CD4-positive, CD25-positive, alpha-beta regulatory T cell (primary cell): ENCODE data around the gene TLL1. TPM values are rescaled to one million over a fixed set of nuclear protein-coding genes. Genes with fewer than 3 reads are reported as not detected.

Experiments
- ATAC-seq, 2 donors: fragments of 150-1000 bp; cut with Tn5 transposase; one replicate each; pipeline ENCODE4 v1.10.0; 2021; ENCODE audit warnings: low read depth in 2 of 2, moderate number of reproducible peaks in 2 of 2, moderate library complexity in 1 of 2
- DNase-seq, 3 donors: peaks; one replicate each; pipeline versions ENCODE4 v3.0.0 to v3.0.0-alpha.2; 2012 to 2022; ENCODE audit warnings: mixed read lengths in 1 of 3
- H3K27ac ChIP-seq: one replicate; pipeline ENCODE4 v1.7.0; 2013; ENCODE audit warnings: mild to moderate bottlenecking, low read length; ENCODE audit not compliant: insufficient read depth, poor library complexity, severe bottlenecking
- H3K27me3 ChIP-seq: one replicate; pipeline ENCODE4 v1.7.0; 2013; ENCODE audit warnings: low read length; ENCODE audit not compliant: control insufficient read depth, insufficient read depth
- H3K36me3 ChIP-seq: one replicate; pipeline ENCODE4 v1.7.0; 2013; ENCODE audit warnings: mild to moderate bottlenecking, low read length, moderate library complexity; ENCODE audit not compliant: control insufficient read depth, insufficient read depth
- H3K4me1 ChIP-seq: 2 replicates; pipeline ENCODE4 v1.7.0; 2013; ENCODE audit warnings: mild to moderate bottlenecking, low read length; ENCODE audit not compliant: insufficient read depth, control insufficient read depth, poor library complexity, severe bottlenecking
- H3K4me3 ChIP-seq: one replicate; pipeline ENCODE4 v1.7.0; 2013; ENCODE audit warnings: low read depth, mild to moderate bottlenecking, low read length, moderate library complexity
- H3K9me3 ChIP-seq, 2 experiments: 1 replicate in 1 of 2; 2 replicates in 1 of 2; pipeline ENCODE4 v1.7.0; 2013; ENCODE audit warnings: low read length in 2 of 2, mild to moderate bottlenecking in 1 of 2, moderate library complexity in 1 of 2; ENCODE audit not compliant: control insufficient read depth in 2 of 2
- H3K27ac Mint-ChIP-seq, 3 donors: one replicate each; pipeline ENCODE4 v1.8.0; 2020 to 2022; ENCODE audit warnings: mild to moderate bottlenecking in 3 of 3, mixed read lengths in 3 of 3, moderate library complexity in 2 of 3
- H3K27me3 Mint-ChIP-seq: one replicate; pipeline ENCODE4 v1.8.0; 2022; ENCODE audit warnings: mild to moderate bottlenecking, mixed read lengths
- H3K36me3 Mint-ChIP-seq: one replicate; pipeline ENCODE4 v1.8.0; 2020; ENCODE audit warnings: mixed read lengths
- H3K4me1 Mint-ChIP-seq, 4 donors: one replicate each; pipeline ENCODE4 v1.8.0; 2020 to 2022; ENCODE audit warnings: mixed read lengths in 4 of 4, mild to moderate bottlenecking in 1 of 4
- H3K4me3 Mint-ChIP-seq, 4 donors: one replicate each; pipeline ENCODE4 v1.8.0; 2020 to 2022; ENCODE audit warnings: mild to moderate bottlenecking in 4 of 4, mixed read lengths in 4 of 4, moderate library complexity in 3 of 4
- H3K9me3 Mint-ChIP-seq, 7 donors: one replicate each; pipeline ENCODE4 v1.8.0; 2020 to 2022; ENCODE audit warnings: mixed read lengths in 7 of 7, mild to moderate bottlenecking in 3 of 7, moderate library complexity in 2 of 7
- polyA plus RNA-seq, 4 donors: library from polyadenylated mRNA; unstranded; fragments of 300-500 nt; fragmentation: Illumina TruSeq; gene quantifications; one replicate each; pipeline ENCODE4 v1.2.3, GENCODE V29; 2021
- total RNA-seq: library from RNA; stranded (reverse); gene quantifications from one replicate; pipeline ENCODE4 v1.2.3, GENCODE V29; 2022

Gene TLL1
- total and polyA plus RNA-seq, 5 donors from 2014 or later, result not detected

GRCh38 chr4:166128403-166128802 is 255.4 kb downstream of the TLL1 start:
- H3K4me3 Mint-ChIP-seq, result no peak overlapping the region
- no peaks in the 10 kb centered on the region for H3K27me3 ChIP-seq
- no peaks in the 10 kb centered on the region for H3K4me1 Mint-ChIP-seq
- no peak for DNase-seq
- H3K36me3 ChIP-seq, result no peaks in the 10 kb centered on the region
- peaks cover 1 to 29% (median 8%) of the 10 kb centered on the region in 7 donors for H3K9me3 Mint-ChIP-seq
- H3K4me1 ChIP-seq, result no peaks in the 10 kb centered on the region
- H3K36me3 Mint-ChIP-seq, result no peaks in the 10 kb centered on the region
- H3K27ac Mint-ChIP-seq, result no peak overlapping the region
- H3K27ac ChIP-seq, result no peak overlapping the region
- H3K4me3 ChIP-seq, result no peak overlapping the region
- ATAC-seq, result no peak
- no peaks in the 10 kb centered on the region for H3K9me3 ChIP-seq
- peaks cover 4% of the 10 kb centered on the region for H3K27me3 Mint-ChIP-seq

GRCh38 chr4:166134285-166134684 is 261.2 kb downstream of the TLL1 start:
- H3K4me1 ChIP-seq, result no peaks in the 10 kb centered on the region
- H3K36me3 ChIP-seq, result no peaks in the 10 kb centered on the region
- Mint-ChIP-seq H3K4me1 (no peaks in the 10 kb centered on the region), H3K36me3 (no peaks in the 10 kb centered on the region), H3K4me3 (no peak overlapping the region), H3K9me3 (peaks cover 0 to 35% (median 5%) of the 10 kb centered on the region in 7 donors), H3K27ac (no peak overlapping the region), H3K27me3 (peaks cover 4% of the 10 kb centered on the region)
- no peaks in the 10 kb centered on the region for H3K27me3 ChIP-seq
- no peak for ATAC-seq
- no peak for DNase-seq
- H3K4me3 ChIP-seq, result no peak overlapping the region
- H3K9me3 ChIP-seq, result no peaks in the 10 kb centered on the region
- no peak overlapping the region for H3K27ac ChIP-seq

GRCh38 chr4:166140951-166141350 is 267.9 kb downstream of the TLL1 start:
- Histone ChIP-seq H3K27ac (no peak overlapping the region), H3K4me1 (no peaks in the 10 kb centered on the region), H3K36me3 (no peaks in the 10 kb centered on the region), H3K9me3 (no peaks in the 10 kb centered on the region), H3K27me3 (no peaks in the 10 kb centered on the region), H3K4me3 (no peak overlapping the region)
- H3K4me3 Mint-ChIP-seq, result no peak overlapping the region
- H3K36me3 Mint-ChIP-seq, result no peaks in the 10 kb centered on the region
- no peaks in the 10 kb centered on the region for H3K27me3 Mint-ChIP-seq
- H3K27ac Mint-ChIP-seq, result no peak overlapping the region
- no peaks in the 10 kb centered on the region for H3K4me1 Mint-ChIP-seq
- H3K9me3 Mint-ChIP-seq, result peaks cover 0 to 11% (median 1%) of the 10 kb centered on the region in 7 donors
- DNase-seq (no peak), ATAC-seq (no peak)

GRCh38 chr4:166143227-166143626 is 270.2 kb downstream of the TLL1 start:
- Histone ChIP-seq H3K27me3 (no peaks in the 10 kb centered on the region), H3K27ac (no peak overlapping the region), H3K4me3 (no peak overlapping the region), H3K9me3 (no peaks in the 10 kb centered on the region), H3K36me3 (no peaks in the 10 kb centered on the region), H3K4me1 (no peaks in the 10 kb centered on the region)
- no peaks in the 10 kb centered on the region for H3K4me1 Mint-ChIP-seq
- ATAC-seq (no peak), DNase-seq (peak in 1 of 3 donors; percentile 0)
- H3K9me3 Mint-ChIP-seq, result peaks cover 0 to 4% (median 1%) of the 10 kb centered on the region in 7 donors
- H3K27me3 Mint-ChIP-seq, result no peaks in the 10 kb centered on the region
- H3K27ac Mint-ChIP-seq, result no peak overlapping the region
- no peaks in the 10 kb centered on the region for H3K36me3 Mint-ChIP-seq
- H3K4me3 Mint-ChIP-seq, result no peak overlapping the region

- DNase-seq, result no peak
- H3K36me3 Mint-ChIP-seq, result no peaks in the 10 kb centered on the region
- H3K4me3 Mint-ChIP-seq, result no peak overlapping the region
- Histone ChIP-seq H3K27ac (no peak overlapping the region), H3K9me3 (no peaks in the 10 kb centered on the region), H3K27me3 (no peaks in the 10 kb centered on the region), H3K4me1 (no peaks in the 10 kb centered on the region), H3K4me3 (no peak overlapping the region), H3K36me3 (no peaks in the 10 kb centered on the region)
- H3K27ac Mint-ChIP-seq, result no peak overlapping the region
- H3K4me1 Mint-ChIP-seq, result no peaks in the 10 kb centered on the region
- H3K27me3 Mint-ChIP-seq, result no peaks in the 10 kb centered on the region
- no peak for ATAC-seq
- peaks cover 0 to 4% (median 2%) of the 10 kb centered on the region in 7 donors for H3K9me3 Mint-ChIP-seq
Measured at GRCh38 chr4:166144607-166145006, 271.6 kb downstream of the TLL1 start.

- Histone ChIP-seq H3K36me3 (no peaks in the 10 kb centered on the region), H3K4me1 (no peaks in the 10 kb centered on the region), H3K4me3 (no peak overlapping the region), H3K27ac (no peak overlapping the region), H3K27me3 (no peaks in the 10 kb centered on the region), H3K9me3 (no peaks in the 10 kb centered on the region)
- Mint-ChIP-seq H3K36me3 (no peaks in the 10 kb centered on the region), H3K4me3 (no peak overlapping the region), H3K4me1 (no peaks in the 10 kb centered on the region), H3K27me3 (no peaks in the 10 kb centered on the region), H3K27ac (no peak overlapping the region), H3K9me3 (peaks cover 0 to 2% (median 2%) of the 10 kb centered on the region in 7 donors)
- no peak for DNase-seq
- ATAC-seq, result no peak
Measured at GRCh38 chr4:166146806-166147540, 273.9 kb downstream of the TLL1 start.
